Liver (tissue), 9 donors: ENCODE results near the gene PSMB7. TPM values are rescaled to one million over a fixed set of nuclear protein-coding genes. Genes with fewer than 3 reads are reported as not detected.

ENCODE experiments used
- DNase-seq: peaks from one replicate; pipeline ENCODE4 v3.0.0-alpha.2; 2017; ENCODE audit warnings: low spot score
- H3K27ac ChIP-seq, 2 donors: one replicate each; pipeline ENCODE4 v1.7.0; 2013; ENCODE audit warnings: inconsistent platforms in 2 of 2, low read length in 2 of 2, control low read depth in 1 of 2, low read depth in 1 of 2, mild to moderate bottlenecking in 1 of 2
- H3K27me3 ChIP-seq, 4 donors: one replicate each; pipeline versions ENCODE4 v1.6.1 to v1.7.0; 2013; ENCODE audit warnings: low read length in 3 of 4, inconsistent platforms in 1 of 4, mild to moderate bottlenecking in 1 of 4, moderate library complexity in 1 of 4; ENCODE audit not compliant: control insufficient read depth in 4 of 4, insufficient read depth in 4 of 4
- H3K36me3 ChIP-seq, 4 donors: one replicate each; pipeline versions ENCODE4 v1.6.1 to v1.7.0; 2013; ENCODE audit warnings: low read length in 3 of 4, mild to moderate bottlenecking in 3 of 4, low read depth in 1 of 4, moderate library complexity in 1 of 4; ENCODE audit not compliant: control insufficient read depth in 4 of 4, insufficient read depth in 3 of 4
- H3K4me1 ChIP-seq, 4 donors: one replicate each; pipeline versions ENCODE4 v1.6.1 to v1.7.0; 2013; ENCODE audit warnings: low read length in 3 of 4, mild to moderate bottlenecking in 3 of 4, moderate library complexity in 1 of 4; ENCODE audit not compliant: control insufficient read depth in 4 of 4, insufficient read depth in 4 of 4
- H3K4me3 ChIP-seq, 3 donors: one replicate each; pipeline versions ENCODE4 v1.6.1 to v1.7.0; 2013; ENCODE audit warnings: low read length in 3 of 3, control low read depth in 1 of 3, low read depth in 1 of 3, mild to moderate bottlenecking in 1 of 3
- H3K9ac ChIP-seq, 2 donors: one replicate each; pipeline ENCODE4 v1.7.0; 2013; ENCODE audit warnings: low read length in 2 of 2, mild to moderate bottlenecking in 2 of 2, moderate library complexity in 2 of 2, control low read depth in 1 of 2, low read depth in 1 of 2
- H3K9me3 ChIP-seq, 4 donors: one replicate each; pipeline versions ENCODE4 v1.6.1 to v1.7.0; 2013; ENCODE audit warnings: low read length in 3 of 4; ENCODE audit not compliant: control insufficient read depth in 4 of 4
- EGR1 ChIP-seq, 2 donors: IDR thresholded peaks; 2 replicates each; pipeline ENCODE4 v1.6.1; 2016 to 2018; ENCODE audit warnings: antibody characterized with exemption in 2 of 2, low read depth in 2 of 2
- FOXA1 ChIP-seq: IDR thresholded peaks from 2 replicates; pipeline ENCODE4 v1.6.1; 2016; ENCODE audit warnings: antibody characterized with exemption
- FOXA2 ChIP-seq: IDR thresholded peaks from 2 replicates; pipeline ENCODE4 v1.6.1; 2016; ENCODE audit warnings: antibody characterized with exemption
- GABPA ChIP-seq, 2 donors: IDR thresholded peaks in 1 of 2; conservative IDR thresholded peaks in 1 of 2; 2 replicates each; pipeline ENCODE4 v1.6.1; 2016; ENCODE audit warnings: antibody characterized with exemption in 2 of 2, mild to moderate bottlenecking in 1 of 2, moderate library complexity in 1 of 2
- HNF4A ChIP-seq, 2 donors: conservative IDR thresholded peaks; 2 replicates each; pipeline ENCODE4 v1.6.1; 2016; ENCODE audit warnings: antibody characterized with exemption in 2 of 2, mild to moderate bottlenecking in 2 of 2
- HNF4G ChIP-seq: IDR thresholded peaks from 2 replicates; pipeline ENCODE4 v1.6.1; 2016; ENCODE audit warnings: antibody characterized with exemption
- JUND ChIP-seq, 2 donors: IDR thresholded peaks; 2 replicates each; pipeline ENCODE4 v1.6.1; 2016; ENCODE audit warnings: antibody characterized with exemption in 2 of 2
- NR2F2 ChIP-seq: IDR thresholded peaks from 2 replicates; pipeline ENCODE4 v1.6.1; 2016; ENCODE audit warnings: antibody characterized with exemption
- RAD21 ChIP-seq, 2 donors: IDR thresholded peaks; 2 replicates each; pipeline ENCODE4 v1.6.1; 2016; ENCODE audit warnings: antibody characterized with exemption in 2 of 2, mild to moderate bottlenecking in 2 of 2
- RXRA ChIP-seq, 2 donors: IDR thresholded peaks; 2 replicates each; pipeline ENCODE4 v1.6.1; 2017 to 2018; ENCODE audit warnings: antibody characterized with exemption in 2 of 2, mild to moderate bottlenecking in 1 of 2
- SP1 ChIP-seq: IDR thresholded peaks from 2 replicates; pipeline ENCODE4 v1.6.1; 2018; ENCODE audit warnings: antibody characterized with exemption, mild to moderate bottlenecking
- TAF1 ChIP-seq: conservative IDR thresholded peaks from 2 replicates; pipeline ENCODE4 v1.6.1; 2016; ENCODE audit warnings: antibody characterized with exemption, mild to moderate bottlenecking
- YY1 ChIP-seq: IDR thresholded peaks from 2 replicates; pipeline ENCODE4 v1.6.1; 2016; ENCODE audit warnings: antibody characterized with exemption, mild to moderate bottlenecking
- WGBS: extraction: QIAGEN DNeasy Blood & Tissue Kit; methylation state at CpG from one replicate; pipeline ENCODE4 v1.1.7; 2013; 5-methylcytosine and 5-hydroxymethylcytosine counted together
- polyA plus RNA-seq, 2 donors: library from polyadenylated mRNA; stranded (reverse) in 1 of 2; unstranded in 1 of 2; fragments of 200-250 nt in 1 of 2; fragments of >200 nt in 1 of 2; fragmentation: Nextera tagmentation in 1 of 2; extraction: Ambion mirVana in 1 of 2; gene quantifications; one replicate each; pipeline versions ENCODE4 v1.2.1 to v1.2.3, GENCODE V29; 2013 to 2015
- total RNA-seq, 2 donors: library from RNA; depleted of rRNA; stranded (reverse); fragments of >200 nt; gene quantifications; one replicate each; pipeline ENCODE4 v1.2.3, GENCODE V29; 2014
- TF ChIP-seq, protein P1 (sequence below): IDR thresholded peaks from 2 replicates; pipeline ENCODE4 v1.6.1; 2016; ENCODE audit warnings: antibody characterized with exemption
- TF ChIP-seq, protein P2 (sequence below): IDR thresholded peaks from 2 replicates; pipeline ENCODE4 v1.6.1; 2016; ENCODE audit warnings: antibody characterized with exemption
- TF ChIP-seq, protein P3 (sequence below): IDR thresholded peaks from 2 replicates; pipeline ENCODE4 v1.6.1; 2016; ENCODE audit warnings: antibody characterized with exemption
- TF ChIP-seq, protein P4 (sequence below): IDR thresholded peaks from 2 replicates; pipeline ENCODE4 v1.6.1; 2016; ENCODE audit warnings: antibody characterized with exemption, mild to moderate bottlenecking
- TF ChIP-seq, protein P5 (sequence below): fragments of 150-350 bp; IDR thresholded peaks from 2 replicates; pipeline ENCODE4 v1.5.1; 2017; ENCODE audit warnings: improper control_type of control experiment, low read depth, low read length; ENCODE audit not compliant: missing input control
- donor health status: healthy.
- donor health status: healthy.
- donor health status: healthy.
- donor health status: healthy.
- donor health status: healthy.

PSMB7 gene
- total and polyA plus RNA-seq, 4 donors = 90.9 to 183 (median 134) TPM

DNA sequence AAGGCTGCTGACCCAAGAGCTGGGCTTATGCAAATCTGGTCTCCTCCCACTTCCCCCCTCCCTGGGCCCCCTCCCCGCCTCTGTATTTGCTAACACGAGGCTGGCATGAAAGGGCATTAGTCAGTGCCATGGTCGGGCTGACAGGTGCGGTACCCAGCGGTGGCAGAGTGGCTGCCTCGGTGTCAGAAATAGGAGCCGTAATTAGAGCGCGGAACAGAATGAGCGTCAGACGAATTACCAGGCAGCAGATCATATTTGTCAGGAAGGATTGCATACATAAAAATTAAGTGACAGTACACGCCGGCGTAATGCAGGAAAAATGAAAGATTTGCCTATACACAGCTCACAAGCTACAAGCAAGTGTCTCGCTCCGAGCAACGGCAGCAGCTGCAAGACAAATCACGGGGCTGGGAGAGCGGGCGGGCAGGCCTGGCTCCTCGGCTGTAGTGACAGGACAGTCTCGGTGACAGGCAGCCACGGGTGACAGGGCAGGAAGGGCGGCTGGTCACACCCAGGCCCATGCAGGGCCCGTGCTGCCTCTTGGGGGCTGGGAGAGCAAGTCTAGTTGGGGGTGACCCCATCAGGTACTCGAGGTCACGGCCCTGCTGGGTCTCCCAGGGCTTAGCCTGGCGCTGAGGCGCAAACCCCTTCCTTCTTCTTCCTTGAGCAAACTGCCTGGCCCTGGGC, 85.1 kb downstream of the PSMB7 start:
- H3K27me3 ChIP-seq = no peaks in the 10 kb centered on the region
- 94% methylated on average over 29 of the region's 29 CpGs for WGBS
- H3K9ac ChIP-seq = no peak overlapping the region
- H3K9me3 ChIP-seq = no peaks in the 10 kb centered on the region
- no peak overlapping the region for H3K4me3 ChIP-seq
- no peak overlapping the region for H3K27ac ChIP-seq
- no peaks in the 10 kb centered on the region for H3K4me1 ChIP-seq
- peaks cover 17 to 82% (median 50%) of the 10 kb centered on the region in 4 donors for H3K36me3 ChIP-seq
- TF ChIP-seq, protein P1, sequence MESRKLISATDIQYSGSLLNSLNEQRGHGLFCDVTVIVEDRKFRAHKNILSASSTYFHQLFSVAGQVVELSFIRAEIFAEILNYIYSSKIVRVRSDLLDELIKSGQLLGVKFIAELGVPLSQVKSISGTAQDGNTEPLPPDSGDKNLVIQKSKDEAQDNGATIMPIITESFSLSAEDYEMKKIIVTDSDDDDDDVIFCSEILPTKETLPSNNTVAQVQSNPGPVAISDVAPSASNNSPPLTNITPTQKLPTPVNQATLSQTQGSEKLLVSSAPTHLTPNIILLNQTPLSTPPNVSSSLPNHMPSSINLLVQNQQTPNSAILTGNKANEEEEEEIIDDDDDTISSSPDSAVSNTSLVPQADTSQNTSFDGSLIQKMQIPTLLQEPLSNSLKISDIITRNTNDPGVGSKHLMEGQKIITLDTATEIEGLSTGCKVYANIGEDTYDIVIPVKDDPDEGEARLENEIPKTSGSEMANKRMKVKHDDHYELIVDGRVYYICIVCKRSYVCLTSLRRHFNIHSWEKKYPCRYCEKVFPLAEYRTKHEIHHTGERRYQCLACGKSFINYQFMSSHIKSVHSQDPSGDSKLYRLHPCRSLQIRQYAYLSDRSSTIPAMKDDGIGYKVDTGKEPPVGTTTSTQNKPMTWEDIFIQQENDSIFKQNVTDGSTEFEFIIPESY = no peak
- TF ChIP-seq, protein P2, sequence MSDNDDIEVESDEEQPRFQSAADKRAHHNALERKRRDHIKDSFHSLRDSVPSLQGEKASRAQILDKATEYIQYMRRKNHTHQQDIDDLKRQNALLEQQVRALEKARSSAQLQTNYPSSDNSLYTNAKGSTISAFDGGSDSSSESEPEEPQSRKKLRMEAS = no peak
- no peak for TF ChIP-seq RXRA (IDR thresholded peaks at IDR 0.05)
- no peak for TF ChIP-seq JUND (IDR thresholded peaks at IDR 0.05)
- no peak for TF ChIP-seq FOXA1
- no peak for TF ChIP-seq SP1
- TF ChIP-seq NR2F2 = no peak
- TF ChIP-seq RAD21 (IDR thresholded peaks at IDR 0.05) = no peak
- TF ChIP-seq, protein P3, sequence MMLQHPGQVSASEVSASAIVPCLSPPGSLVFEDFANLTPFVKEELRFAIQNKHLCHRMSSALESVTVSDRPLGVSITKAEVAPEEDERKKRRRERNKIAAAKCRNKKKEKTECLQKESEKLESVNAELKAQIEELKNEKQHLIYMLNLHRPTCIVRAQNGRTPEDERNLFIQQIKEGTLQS = no peak
- TF ChIP-seq HNF4A (conservative IDR thresholded peaks at IDR 0.05) = no peak
- no peak for TF ChIP-seq FOXA2
- no peak for TF ChIP-seq YY1
- TF ChIP-seq HNF4G = no peak
- DNase-seq = no peak

DNA sequence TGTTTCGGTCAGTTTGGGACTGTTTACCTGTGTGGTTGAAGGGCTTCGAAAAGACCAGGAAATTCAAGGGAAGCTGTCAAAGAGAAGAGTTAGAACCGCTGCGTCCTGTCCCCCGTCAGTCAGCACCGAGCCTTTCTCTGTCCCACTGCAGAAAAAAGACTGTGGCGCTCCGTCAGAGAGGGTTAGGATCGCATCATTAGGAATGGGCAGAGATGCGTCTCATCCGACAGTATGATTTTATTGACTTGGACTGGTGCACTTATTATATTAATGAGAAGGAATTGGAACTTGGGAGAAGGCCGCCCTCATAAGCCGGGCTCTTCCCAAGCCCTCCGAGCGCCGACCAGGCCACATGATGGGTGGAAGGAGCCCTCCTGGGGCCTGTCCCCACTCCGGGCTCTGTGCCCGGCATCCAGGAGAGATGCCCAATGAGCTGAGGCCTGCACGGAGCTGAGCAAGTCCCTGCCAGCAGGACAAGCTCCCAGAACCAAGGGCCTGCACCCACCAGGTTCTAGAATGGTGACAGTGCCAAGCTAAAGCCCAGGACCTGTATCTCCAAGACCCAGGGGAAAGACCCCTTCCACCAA, 85.9 kb downstream of the PSMB7 start:
- Histone ChIP-seq H3K4me3 (no peak overlapping the region), H3K9me3 (no peaks in the 10 kb centered on the region), H3K9ac (no peak overlapping the region), H3K4me1 (no peaks in the 10 kb centered on the region), H3K27ac (no peak overlapping the region), H3K27me3 (no peaks in the 10 kb centered on the region), H3K36me3 (peaks cover 17 to 74% (median 46%) of the 10 kb centered on the region in 4 donors)
- TF ChIP-seq FOXA2 (no peak), TAF1 (no peak), EGR1 (IDR thresholded peaks at IDR 0.05; ENCODE audit: low read depth in 2 of 2) (no peak), GABPA (IDR thresholded peaks at IDR 0.05 in 1 of 2, conservative IDR thresholded peaks at IDR 0.05 in 1 of 2) (no peak), FOXA1 (no peak), RXRA (IDR thresholded peaks at IDR 0.05) (no peak), JUND (IDR thresholded peaks at IDR 0.05) (no peak), YY1 (no peak), HNF4G (no peak), HNF4A (conservative IDR thresholded peaks at IDR 0.05) (no peak), NR2F2 (no peak), RAD21 (IDR thresholded peaks at IDR 0.05) (no peak)
- TF ChIP-seq, protein P2 = no peak
- TF ChIP-seq, protein P1 = no peak
- TF ChIP-seq, protein P3 = no peak
- TF ChIP-seq, protein P4, sequence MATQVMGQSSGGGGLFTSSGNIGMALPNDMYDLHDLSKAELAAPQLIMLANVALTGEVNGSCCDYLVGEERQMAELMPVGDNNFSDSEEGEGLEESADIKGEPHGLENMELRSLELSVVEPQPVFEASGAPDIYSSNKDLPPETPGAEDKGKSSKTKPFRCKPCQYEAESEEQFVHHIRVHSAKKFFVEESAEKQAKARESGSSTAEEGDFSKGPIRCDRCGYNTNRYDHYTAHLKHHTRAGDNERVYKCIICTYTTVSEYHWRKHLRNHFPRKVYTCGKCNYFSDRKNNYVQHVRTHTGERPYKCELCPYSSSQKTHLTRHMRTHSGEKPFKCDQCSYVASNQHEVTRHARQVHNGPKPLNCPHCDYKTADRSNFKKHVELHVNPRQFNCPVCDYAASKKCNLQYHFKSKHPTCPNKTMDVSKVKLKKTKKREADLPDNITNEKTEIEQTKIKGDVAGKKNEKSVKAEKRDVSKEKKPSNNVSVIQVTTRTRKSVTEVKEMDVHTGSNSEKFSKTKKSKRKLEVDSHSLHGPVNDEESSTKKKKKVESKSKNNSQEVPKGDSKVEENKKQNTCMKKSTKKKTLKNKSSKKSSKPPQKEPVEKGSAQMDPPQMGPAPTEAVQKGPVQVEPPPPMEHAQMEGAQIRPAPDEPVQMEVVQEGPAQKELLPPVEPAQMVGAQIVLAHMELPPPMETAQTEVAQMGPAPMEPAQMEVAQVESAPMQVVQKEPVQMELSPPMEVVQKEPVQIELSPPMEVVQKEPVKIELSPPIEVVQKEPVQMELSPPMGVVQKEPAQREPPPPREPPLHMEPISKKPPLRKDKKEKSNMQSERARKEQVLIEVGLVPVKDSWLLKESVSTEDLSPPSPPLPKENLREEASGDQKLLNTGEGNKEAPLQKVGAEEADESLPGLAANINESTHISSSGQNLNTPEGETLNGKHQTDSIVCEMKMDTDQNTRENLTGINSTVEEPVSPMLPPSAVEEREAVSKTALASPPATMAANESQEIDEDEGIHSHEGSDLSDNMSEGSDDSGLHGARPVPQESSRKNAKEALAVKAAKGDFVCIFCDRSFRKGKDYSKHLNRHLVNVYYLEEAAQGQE = no peak
- TF ChIP-seq, protein P5, sequence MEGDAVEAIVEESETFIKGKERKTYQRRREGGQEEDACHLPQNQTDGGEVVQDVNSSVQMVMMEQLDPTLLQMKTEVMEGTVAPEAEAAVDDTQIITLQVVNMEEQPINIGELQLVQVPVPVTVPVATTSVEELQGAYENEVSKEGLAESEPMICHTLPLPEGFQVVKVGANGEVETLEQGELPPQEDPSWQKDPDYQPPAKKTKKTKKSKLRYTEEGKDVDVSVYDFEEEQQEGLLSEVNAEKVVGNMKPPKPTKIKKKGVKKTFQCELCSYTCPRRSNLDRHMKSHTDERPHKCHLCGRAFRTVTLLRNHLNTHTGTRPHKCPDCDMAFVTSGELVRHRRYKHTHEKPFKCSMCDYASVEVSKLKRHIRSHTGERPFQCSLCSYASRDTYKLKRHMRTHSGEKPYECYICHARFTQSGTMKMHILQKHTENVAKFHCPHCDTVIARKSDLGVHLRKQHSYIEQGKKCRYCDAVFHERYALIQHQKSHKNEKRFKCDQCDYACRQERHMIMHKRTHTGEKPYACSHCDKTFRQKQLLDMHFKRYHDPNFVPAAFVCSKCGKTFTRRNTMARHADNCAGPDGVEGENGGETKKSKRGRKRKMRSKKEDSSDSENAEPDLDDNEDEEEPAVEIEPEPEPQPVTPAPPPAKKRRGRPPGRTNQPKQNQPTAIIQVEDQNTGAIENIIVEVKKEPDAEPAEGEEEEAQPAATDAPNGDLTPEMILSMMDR = no peak
- no peak for DNase-seq
- WGBS = 93% methylated on average over 19 of the region's 19 CpGs
